ENCODE data around the gene POLR2E. TPM values are rescaled to one million over a fixed set of nuclear protein-coding genes. Genes with fewer than 3 reads are reported as not detected.

The POLR2E gene
- total RNA-seq, 1 experiment from 2014 or later = 281 TPM

Other genes starting within 250 kb of the POLR2E start
- not detected for gene ELANE, start 243.1 kb downstream of the POLR2E start, total RNA-seq (2021; ENCODE audit: unreplicated experiment)
- 80.2 TPM for gene CFD, start 235.7 kb downstream of the POLR2E start, total RNA-seq (2021; ENCODE audit: unreplicated experiment)
- gene MED16, start 202.2 kb downstream of the POLR2E start, total RNA-seq (2021; ENCODE audit: unreplicated experiment) = 73.6 TPM
- not detected for gene RNU6-9, start 201.9 kb downstream of the POLR2E start, total RNA-seq (2021; ENCODE audit: unreplicated experiment)
- gene R3HDM4, start 182.2 kb downstream of the POLR2E start, total RNA-seq (2021; ENCODE audit: unreplicated experiment) = 92.3 TPM
- 5.9 TPM for gene KISS1R, start 178.0 kb downstream of the POLR2E start, total RNA-seq (2021; ENCODE audit: unreplicated experiment)
- 21.8 TPM for gene ARID3A, start 169.3 kb downstream of the POLR2E start, total RNA-seq (2021; ENCODE audit: unreplicated experiment)
- gene WDR18, start 111.0 kb downstream of the POLR2E start, total RNA-seq (2021; ENCODE audit: unreplicated experiment) = 124 TPM
- gene GRIN3B, start 95.0 kb downstream of the POLR2E start, total RNA-seq (2021; ENCODE audit: unreplicated experiment) = 0.69 TPM
- gene TMEM259, start 74.3 kb downstream of the POLR2E start, total RNA-seq (2021; ENCODE audit: unreplicated experiment) = 202 TPM
- not detected for gene RNU6-2, start 73.9 kb downstream of the POLR2E start, total RNA-seq (2021; ENCODE audit: unreplicated experiment)
- gene CNN2, start 68.8 kb downstream of the POLR2E start, total RNA-seq (2021; ENCODE audit: unreplicated experiment) = 212 TPM
- 91.4 TPM for gene ABCA7, start 55.3 kb downstream of the POLR2E start, total RNA-seq (2021; ENCODE audit: unreplicated experiment)
- 30.4 TPM for gene ARHGAP45, start 28.2 kb downstream of the POLR2E start, total RNA-seq (2021; ENCODE audit: unreplicated experiment)
- 481 TPM for gene GPX4, start 8.6 kb upstream of the POLR2E start, total RNA-seq (2021; ENCODE audit: unreplicated experiment)
- gene SBNO2, start 78.9 kb upstream of the POLR2E start, total RNA-seq (2021; ENCODE audit: unreplicated experiment) = 66.4 TPM
- gene STK11, start 110.4 kb upstream of the POLR2E start, total RNA-seq (2021; ENCODE audit: unreplicated experiment) = 86.9 TPM
- gene CBARP, start 142.6 kb upstream of the POLR2E start, total RNA-seq (2021; ENCODE audit: unreplicated experiment) = 23.8 TPM
- gene ATP5F1D, start 146.4 kb upstream of the POLR2E start, total RNA-seq (2021; ENCODE audit: unreplicated experiment) = 428 TPM
- 146 TPM for gene MIDN, start 153.2 kb upstream of the POLR2E start, total RNA-seq (2021; ENCODE audit: unreplicated experiment)
- gene CIRBP, start 174.0 kb upstream of the POLR2E start, total RNA-seq (2021; ENCODE audit: unreplicated experiment) = 276 TPM
- 77.1 TPM for gene FAM174C, start 180.2 kb upstream of the POLR2E start, total RNA-seq (2021; ENCODE audit: unreplicated experiment)
- gene EFNA2, start 190.5 kb upstream of the POLR2E start, total RNA-seq (2021; ENCODE audit: unreplicated experiment) = 12.2 TPM